Fibroblast of skin of right quadriceps (primary cell): Measurements from ENCODE around the gene NPPB.

Experiments
- DNase-seq: peaks from one replicate; pipeline ENCODE4 v3.0.0-alpha.2; 2013

NPPB gene

DNA sequence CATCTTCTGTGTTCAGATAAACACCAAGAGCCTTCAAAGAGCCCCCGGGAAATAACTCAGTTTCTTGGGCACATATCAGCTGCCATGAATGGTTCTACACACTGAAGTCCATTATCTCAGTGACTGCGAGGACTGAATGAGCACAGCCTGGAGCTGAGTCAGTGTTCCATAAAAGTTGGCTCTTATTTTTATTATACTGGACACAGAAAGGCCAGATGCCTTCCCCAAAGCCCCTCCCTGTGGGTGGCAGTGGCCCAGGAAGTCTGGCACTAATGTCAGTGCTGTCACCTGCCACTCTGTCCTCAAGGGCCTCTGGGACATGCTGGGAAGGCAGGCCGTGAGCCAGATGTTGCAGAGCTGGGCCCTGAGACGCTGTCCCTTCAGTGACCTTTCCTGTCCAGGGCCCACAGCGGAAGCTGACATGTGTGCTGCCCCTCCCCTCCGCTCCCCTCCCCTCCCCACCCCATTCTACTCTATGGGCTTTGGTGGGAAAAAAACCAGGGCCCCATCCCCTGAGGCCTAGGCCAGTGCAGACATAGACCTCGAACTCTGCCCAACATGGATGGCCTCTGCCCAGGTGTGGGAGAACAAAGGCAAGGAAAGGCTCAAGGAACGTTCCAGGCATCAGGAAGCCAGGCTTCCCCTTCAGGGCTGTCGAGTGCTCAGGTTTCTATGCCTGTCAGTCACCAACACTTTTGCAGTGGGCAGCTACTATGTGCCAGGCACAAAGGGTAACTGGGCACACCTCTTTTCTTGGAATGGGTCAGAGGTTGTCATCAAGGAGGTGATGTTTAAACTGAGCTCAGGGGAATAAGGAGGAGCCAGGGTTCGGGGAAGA is 22.4 kb upstream of the NPPB start:
- no peak for DNase-seq

DNA sequence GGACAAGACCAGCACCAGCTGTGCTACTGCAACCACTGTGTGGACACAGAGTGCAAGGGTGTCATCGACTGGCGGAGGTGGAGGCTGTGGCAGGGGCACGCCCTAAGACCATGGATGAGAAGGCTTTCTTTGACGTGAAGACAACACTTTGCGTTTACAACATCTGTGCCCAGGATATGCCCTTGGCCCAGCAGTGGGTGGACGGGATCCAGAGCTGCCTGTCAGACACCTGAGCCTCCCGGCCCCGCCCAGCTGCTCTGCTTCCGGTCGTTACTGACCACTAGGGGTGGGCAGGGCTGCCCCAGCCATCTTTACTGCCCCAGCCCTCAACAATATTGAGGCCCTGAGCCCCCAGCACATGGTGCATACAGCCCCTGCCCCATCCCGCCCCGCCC is 21.4 kb upstream of the NPPB start:
- DNase-seq = no peak

DNA sequence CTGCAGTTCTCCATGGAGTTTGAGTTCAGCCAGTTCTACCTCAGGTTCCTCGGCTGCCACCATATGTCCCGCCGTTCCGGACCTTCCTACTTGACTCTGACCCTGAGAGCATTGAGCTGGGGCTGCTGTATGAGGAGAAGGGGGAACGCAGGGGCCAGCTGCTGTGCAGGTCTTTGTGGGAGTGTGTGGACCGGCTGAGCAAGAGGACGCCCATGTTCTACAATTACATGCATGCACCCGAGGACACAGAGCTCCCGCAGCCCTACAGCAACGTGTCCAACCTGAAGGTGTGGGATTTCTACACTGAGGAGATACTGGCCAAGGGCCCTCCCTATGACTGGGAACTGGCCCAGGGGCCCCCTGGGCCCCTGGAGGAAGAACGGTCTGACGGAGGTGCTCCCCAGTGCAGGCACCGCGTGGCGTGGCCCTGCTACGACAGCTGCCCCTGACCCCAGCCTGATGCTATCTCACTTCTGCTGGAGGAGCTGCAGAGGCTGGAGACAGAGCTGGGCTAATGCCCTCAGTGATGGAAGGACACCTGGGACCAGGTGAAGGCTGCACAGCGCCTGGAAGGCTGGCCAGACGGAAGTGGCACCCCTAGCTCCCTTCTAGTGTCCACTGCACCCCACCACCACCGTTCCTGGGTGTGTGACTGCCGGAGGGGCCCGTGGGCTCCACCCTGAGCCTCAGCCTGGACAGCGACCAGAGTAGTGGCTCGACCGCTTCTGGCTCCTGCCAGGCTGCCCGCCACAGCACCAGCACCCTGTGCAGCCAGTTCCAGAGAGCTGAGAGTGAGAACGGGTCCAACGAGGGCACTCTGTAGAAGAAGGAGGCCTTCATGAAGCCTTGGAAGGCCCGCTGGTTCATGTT is 20.8 kb upstream of the NPPB start:
- DNase-seq = no peak

DNA sequence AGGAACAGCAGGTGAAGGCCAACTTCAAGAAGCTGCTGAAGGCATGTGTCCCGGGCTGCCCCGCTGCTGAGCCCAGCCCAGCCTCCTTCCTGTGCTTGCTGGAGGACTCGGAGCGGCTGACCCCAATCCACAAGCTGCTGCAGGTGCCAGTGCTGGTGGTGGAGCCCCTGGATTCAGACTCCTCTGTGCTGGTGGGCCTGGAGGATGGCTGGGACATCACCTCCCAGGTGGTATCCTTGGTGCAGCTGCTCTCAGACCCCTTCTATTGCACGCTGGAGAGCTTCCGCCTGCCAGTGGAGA is 20.1 kb upstream of the NPPB start:
- DNase-seq = no peak

DNA sequence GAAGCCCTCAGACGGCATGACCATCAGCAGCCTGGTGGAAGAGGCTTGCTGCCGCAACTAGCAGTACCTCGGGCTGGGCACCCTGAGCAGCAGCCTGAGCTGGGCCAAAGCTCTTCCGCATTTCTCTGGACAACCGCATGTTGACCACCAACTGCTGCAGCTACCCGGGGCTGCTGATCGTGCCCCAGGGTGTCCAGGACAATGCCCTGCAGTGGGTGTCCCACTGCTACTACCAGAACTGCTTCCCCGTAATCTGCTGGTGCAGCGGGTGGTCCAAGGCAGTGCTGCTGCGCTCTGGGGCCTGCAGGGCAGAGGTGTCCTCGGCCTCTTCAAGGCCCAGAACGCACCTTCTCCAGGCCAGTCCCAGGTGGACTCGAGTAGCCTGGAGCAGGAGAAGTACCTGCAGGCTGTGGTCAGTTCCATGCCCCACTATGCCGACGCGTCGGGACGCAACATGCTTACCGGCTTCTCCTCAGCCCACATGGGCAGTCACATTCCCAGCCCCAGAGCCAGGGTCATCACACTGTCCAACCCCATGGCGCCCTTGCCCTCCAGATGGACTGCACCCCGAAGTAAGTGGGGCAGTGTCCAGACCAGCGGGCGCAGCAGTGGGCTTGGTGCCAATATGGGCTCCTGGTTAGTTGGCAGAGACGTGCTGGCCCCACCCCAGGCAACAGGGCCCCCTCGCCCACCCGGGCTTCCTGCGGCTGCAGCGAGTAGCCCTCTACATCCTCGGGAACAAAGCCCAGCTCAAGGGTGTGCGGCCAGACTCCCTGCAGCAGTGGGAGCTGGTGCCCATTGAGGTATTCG is 19.5 kb upstream of the NPPB start:
- DNase-seq = no peak

DNA sequence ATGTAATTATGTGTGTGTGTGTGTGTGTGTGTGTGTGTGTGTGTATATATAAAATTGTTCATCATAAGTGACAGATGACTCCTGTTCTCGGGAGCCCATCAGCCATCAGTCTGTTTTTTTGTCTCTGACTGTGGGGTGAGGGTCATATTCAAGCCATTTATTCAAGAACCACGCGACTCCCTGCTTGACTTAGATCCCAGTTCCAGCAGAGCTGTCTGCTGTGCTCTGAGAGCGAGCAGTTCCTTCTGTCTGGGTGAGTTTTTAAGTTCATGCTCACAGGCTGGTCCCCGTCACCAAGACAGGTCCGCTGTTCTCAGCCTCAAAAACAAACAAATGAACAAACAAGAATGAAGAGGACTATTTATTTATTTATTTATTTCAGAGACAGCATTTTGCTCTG is 18.3 kb upstream of the NPPB start:
- DNase-seq = no peak

DNA sequence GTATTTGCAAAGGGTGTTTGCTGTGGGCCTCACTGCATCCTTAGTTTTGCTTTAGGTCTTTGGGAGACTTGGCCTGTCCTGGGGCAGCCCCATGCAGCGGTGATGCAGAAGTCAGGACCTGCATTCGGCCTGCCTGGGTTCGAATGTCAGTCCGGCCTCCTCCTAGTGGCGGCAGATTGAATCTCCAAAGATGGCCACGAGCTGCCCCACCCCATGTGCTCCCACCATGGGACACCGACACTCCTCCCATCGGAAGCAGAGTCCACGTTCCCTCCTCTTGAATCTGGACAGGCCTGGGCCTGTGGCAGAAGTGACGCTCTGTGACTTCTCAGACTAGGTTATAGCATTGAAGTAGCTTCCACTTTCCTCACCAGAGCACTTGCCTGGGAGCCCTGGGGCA is 16.3 kb upstream of the NPPB start:
- no peak for DNase-seq

DNA sequence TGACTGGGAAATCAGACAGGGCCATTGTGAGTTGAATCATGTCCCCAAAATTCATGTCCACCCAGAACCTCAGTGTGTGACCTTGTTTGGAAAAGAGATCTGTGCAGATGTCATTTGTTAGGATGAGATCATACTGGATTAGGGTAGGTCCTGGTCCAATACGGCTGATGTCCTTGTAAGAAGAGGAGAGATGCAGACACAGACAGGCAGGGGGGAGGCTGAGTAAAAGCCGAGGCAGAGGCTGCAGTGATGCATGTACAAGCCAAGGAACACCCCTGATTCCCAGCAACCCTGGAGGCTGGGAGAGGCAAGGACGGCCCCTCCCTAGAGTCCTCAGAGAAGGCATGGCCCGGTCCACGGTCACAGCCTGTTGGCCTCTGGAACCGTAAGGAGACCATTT is 15.9 kb upstream of the NPPB start:
- no peak for DNase-seq

DNA sequence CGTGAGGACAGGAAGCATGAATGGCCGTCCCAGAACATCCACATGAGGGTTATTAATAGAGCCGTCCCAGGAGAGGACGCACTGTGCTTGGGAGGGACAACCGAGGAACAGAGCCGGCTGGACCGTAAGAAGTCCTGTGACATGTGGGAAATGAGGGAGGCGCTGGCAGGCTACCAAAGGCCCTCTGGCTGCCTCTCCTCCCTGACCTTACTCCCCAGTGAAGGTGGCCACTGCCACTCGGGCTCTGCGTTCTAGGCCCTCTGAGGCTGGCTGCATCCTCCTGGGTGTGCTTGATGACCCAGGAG is 15.5 kb upstream of the NPPB start:
- no peak for DNase-seq

DNA sequence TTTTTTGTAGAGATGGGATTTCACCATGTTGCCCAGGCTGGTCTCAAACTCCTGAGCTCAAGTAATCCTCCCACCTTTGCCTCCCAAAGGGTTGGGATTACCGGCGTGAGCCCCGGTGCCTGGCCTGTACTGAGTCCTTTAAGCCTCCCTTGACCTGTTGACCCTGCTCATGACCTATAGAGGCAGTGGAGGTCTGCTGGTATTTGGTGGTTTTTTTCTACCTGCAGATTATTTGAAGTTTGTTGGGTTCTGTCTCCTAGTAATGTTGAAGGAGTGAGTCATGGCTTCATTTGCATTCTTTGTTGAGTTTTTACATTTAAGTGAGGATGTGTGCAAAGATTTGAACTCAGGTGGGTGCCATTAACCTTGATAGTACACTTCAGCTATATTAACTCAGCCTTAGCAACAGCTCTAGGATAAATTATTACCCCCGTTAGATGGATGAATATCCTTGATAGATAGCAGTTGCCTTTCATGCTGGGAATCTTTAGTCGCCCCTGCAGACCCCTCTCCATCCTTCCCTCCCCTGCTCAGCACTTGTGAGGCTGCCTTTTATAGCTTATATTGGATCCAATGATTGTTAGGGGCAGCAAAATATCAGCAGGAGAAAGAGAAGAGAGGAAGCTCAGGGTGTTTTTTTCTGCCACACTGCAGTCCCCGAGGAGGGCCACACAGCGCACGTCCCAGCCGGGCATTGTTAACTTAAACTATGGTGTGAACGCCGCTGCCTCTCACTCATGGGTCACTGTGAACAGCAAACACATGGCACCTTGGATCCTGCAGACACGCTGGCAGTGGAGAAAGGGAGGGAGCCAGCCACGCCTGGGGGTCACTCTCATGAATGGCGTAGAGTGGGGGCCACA is 14.9 kb upstream of the NPPB start:
- DNase-seq = no peak

DNA sequence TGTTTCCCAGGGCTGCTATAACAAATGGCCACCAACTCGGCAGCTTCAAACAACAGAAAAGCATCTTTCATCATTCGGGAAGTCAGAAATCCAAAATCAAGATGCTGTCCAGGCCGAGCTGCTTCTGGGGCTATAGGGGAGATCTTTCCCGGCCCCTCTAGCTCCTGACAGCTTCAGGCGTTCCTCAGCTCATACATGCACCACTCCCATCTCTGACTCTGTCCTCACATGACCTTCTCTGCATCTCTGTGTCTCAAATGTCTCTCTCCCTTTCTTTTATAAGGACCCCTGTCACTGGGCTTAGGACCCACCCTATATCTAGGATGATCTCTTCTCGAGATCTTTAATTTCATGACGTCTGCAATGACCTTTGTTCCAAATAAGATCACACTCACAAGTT is 13.8 kb upstream of the NPPB start:
- DNase-seq = no peak

DNA sequence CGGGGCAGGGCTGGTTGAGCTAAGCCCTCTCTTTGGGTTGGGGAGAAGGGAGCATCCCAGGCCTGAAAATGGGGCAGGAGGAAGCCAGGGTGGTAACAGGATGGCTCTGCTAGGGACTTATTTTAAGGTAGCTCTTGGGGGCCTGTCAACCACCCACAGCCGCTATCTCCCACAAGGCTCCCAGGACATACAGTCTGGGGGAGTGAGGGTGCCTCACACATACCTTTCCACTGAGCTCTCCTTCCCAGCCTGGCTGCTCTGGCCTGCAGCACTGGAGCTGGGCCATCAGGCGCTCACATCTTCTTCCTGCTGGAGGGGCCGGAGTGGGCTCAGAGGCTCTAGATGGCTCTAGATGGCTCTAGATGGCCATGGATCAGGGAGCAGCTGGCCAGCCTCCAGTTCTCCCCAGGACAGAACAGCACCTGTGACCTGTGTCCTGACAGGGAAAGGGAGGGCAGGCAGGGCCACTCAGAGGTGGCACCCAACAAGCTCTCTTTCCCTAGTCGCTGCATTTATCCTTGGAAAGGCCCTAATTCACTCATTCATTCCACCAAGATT is 11.0 kb upstream of the NPPB start:
- no peak for DNase-seq

DNA sequence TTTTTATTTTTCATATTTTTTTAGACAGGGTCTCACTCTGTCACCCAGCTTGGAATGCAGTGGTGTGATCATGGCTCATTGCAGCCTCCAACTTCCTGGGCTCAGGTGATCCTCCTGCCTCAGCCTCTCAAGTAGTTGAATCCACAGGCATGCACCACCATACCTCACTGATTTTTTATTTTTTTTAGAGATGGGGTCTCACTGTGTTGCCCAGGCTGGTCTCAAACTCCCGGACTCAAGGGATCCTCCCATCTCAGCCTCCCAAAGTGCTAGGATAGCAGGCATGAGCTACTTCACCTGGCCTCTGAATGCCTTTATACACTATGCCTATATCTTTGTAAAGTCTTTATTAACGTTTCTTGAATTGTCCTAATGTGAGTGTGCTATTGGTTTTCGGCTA is 10.4 kb upstream of the NPPB start:
- DNase-seq = no peak

DNA sequence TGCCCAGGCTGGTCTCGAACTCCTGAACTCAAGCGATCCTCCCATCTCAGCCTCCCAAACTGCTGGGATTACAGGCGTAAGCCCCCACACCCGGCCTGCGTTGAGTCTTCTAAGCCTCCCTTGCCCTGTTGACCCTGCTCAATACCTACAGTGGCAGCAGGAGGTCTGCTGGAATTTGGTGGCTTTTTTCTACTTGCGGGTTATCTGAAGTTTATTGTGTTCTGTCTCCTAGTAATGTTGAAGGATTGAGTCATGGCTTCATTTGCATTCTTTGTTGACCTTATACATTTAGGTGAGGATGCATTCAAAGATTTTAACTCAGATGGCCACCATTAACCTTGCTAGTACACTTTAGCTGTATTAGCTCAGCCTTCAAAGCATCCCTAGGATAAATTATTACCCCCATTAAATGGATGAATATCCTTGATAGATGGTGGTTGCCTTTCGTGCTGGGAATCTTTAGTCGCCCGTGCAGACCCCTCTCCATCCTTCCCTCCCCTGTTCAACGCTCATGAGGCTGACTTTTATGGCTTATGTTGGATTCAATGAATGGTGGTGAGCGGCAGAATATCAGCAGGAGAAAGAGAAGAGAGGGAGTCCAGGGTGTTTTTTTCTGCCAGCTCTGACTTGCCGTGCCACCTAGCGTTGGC is 9.7 kb upstream of the NPPB start:
- DNase-seq = no peak

DNA sequence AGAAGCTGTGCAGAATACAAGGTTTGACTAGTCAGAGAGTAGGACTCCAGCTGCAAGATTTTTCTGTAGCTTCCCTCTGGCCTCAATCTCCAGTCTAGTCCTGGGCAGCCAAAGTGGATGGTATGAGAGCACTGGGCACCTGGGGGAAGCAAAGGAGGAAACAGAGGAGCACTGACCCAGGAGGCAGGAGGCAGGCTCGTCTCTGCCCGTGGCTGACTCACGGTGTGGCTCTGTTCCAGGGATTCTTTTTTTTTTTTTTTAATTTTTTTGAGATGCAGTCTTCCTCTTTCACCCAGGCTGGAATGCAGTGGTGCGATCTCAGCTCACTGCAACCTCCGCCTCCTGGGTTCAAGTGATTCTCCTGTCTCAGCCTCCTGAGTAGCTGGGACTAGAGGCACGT is 4.1 kb upstream of the NPPB start:
- no peak for DNase-seq

DNA sequence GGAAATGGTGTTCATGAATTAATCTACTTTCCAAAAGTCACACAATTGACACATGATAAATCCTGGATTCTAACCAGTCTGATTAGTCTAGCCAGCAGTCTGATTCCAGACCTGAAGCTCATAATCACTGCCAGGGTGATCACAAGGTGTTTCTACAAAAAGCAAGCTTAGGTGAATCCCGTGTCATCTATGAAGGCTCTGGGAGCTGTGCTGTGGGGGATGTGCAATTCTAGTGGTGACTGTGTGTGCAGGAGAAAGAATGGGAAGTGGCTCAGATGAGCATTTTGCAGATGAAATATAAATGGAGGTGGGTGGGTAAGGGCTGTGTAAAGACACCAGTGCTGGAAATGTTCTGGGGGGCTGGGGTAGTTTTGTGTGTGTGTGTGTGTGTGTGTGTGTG is 1.8 kb upstream of the NPPB start:
- no peak for DNase-seq

DNA sequence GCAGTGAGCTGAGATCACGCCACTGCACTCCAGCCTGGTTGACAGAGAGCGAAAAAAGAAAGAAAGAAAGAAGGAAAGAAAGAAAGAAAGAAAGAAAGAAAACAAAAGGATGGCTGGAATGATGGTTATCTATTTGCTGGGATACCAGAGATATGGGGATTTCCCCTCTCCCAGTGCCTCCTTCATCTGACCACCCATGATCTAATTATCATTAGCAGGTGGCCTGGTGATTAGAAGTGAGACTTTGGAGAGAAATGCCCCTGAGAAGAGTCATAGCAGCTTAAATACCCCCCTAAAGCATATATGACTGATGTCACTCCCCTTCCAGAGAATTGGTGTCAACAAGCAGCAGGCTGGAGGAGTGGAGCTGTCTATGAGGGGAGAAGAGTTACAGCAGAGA is 1.3 kb upstream of the NPPB start:
- DNase-seq = no peak

DNA sequence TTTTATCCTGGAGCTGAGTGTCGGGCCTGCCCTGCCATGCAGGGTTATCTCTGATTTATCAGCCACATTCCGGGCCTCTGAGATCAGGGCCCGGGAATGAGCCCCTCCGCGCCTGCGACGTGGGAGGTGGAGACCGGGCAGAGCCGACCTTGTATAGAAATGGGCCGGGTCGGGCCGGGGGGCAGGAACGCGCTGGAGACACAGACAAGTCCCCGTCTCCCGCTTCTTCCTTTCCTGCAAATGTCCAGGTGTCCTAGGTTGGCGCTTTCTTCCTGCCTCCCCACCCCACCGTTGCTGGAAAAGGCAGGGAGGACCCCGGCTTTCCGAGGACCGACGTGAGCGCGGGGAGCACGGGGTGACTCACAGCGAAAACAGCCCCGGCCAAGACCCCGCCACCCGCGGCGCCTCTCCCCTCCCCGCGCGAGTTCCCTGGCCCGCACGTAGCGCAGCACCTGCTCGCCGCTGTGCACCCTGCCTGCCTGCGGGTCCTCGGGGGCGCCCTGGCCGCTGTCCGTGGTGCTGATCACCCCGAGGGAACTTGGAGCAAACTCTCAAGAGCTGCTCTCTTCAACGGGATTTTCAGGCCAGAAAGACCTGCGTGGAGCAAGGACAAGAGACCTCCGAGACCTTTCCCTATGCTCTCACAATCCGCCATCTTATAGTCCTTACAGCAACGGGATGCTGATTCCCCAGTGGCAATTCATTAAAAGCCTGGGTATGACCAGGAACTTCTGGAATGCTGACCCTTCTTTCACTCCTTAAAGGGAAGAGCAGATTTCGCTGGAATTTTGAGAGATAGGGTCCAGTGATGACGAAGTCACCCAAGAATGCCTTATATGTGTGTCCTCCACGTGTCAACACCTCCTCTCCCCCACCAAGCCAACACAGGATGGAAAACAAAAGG is 475 bp upstream of the NPPB start:
- DNase-seq = peak; percentile 55

DNA sequence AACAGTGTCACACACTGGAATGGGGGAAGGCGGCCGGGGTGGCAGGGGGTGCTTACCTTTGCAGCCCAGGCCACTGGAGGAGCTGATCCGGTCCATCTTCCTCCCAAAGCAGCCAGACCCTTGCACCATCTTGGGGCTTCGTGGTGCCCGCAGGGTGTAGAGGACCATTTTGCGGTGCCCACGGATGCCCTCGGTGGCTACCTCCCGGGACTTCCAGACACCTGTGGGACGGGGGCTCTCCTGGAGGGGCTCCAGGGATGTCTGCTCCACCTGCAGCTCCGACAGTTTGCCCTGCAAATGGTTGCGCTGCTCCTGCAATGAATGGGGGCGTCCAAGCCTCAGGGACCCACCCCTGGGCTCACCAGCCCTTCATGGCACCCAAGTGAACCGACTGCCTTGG is 587 bp downstream of the NPPB start:
- no peak for DNase-seq

DNA sequence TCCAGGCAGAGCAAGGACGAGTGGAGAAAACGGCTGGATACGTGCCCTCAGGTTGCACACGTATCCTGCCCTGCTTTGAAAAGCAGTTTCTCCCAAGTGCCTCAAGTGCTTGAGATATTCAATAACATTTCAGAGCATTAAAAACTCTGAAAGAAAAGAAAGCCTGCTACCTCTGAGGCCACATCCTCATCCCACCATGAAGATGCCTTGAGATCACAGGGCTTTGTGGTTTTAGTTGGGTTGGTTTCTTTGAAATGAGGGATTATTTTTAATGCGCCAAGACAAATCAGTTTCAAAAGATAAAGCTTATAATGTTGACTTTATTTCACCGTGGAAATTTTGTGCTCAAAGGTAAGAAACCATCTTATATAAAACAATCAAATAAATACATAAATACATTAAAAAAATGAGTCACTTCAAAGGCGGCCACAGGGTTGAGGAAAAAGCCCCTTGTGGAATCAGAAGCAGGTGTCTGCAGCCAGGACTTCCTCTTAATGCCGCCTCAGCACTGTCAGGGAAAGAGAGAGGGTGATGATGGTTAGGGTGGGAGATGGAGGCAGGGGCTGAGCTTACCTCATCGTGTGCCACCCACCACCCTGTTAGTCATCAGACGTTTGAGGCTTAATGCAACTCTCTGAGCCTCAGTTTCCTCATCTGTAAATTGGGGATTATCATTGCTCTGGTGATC is 1.4 kb downstream of the NPPB start:
- DNase-seq = no peak
